Thoracic aorta (tissue), 2 donors: Measurements from ENCODE around the gene EML6. TPM values are rescaled to one million over a fixed set of nuclear protein-coding genes. Genes with fewer than 3 reads are reported as not detected.

Source experiments
- ATAC-seq: fragments of 150-250 bp; one replicate; pipeline ENCODE4 v1.8.0; 2017; ENCODE audit warnings: low read depth; ENCODE audit not compliant: insufficient number of reproducible peaks, low FRiP score
- DNase-seq: peaks from one replicate; pipeline ENCODE4 v3.0.0-alpha.2; 2020; ENCODE audit warnings: low spot score
- H3K27ac ChIP-seq, 2 donors: fragments of 200-600 bp; sonication (generic); 1 replicate in 1 of 2; 2 replicates in 1 of 2; pipeline ENCODE4 v1.5.1; 2016; ENCODE audit warnings: mild to moderate bottlenecking in 2 of 2, moderate library complexity in 2 of 2
- H3K27me3 ChIP-seq: fragments of 200-600 bp; sonication (generic); replicated peaks from 2 replicates; pipeline ENCODE4 v1.6.0; 2016; ENCODE audit warnings: mild to moderate bottlenecking; ENCODE audit not compliant: insufficient read depth
- H3K36me3 ChIP-seq: fragments of 200-600 bp; sonication (generic); one replicate; pipeline ENCODE4 v1.5.1; 2016
- H3K4me1 ChIP-seq, 2 donors: fragments of 200-600 bp; sonication (generic); 1 replicate in 1 of 2; 2 replicates in 1 of 2; pipeline versions ENCODE4 v1.5.1 to v1.6.0; 2016; ENCODE audit warnings: low read depth in 2 of 2, mild to moderate bottlenecking in 1 of 2; ENCODE audit not compliant: control insufficient read depth in 1 of 2
- H3K4me3 ChIP-seq: fragments of 200-600 bp; sonication (generic); 2 replicates; pipeline ENCODE4 v1.5.1; 2016; ENCODE audit warnings: mild to moderate bottlenecking
- H3K9me3 ChIP-seq: fragments of 200-600 bp; sonication (generic); 2 replicates; pipeline ENCODE4 v1.5.1; 2016
- CTCF ChIP-seq: fragments of 200-600 bp; sonication (generic); IDR thresholded peaks from one replicate; pipeline ENCODE4 v1.5.1; 2019; ENCODE audit warnings: antibody characterized with exemption
- total RNA-seq, 2 donors: library from RNA; depleted of rRNA; stranded (reverse); fragments of >200 nt; gene quantifications; one replicate each; pipeline versions ENCODE4 v1.1.0 to v1.2.3, GENCODE V29; 2016

EML6 gene
- total RNA-seq, 2 donors from 2014 or later, result 0.81 to 0.92 TPM

DNA sequence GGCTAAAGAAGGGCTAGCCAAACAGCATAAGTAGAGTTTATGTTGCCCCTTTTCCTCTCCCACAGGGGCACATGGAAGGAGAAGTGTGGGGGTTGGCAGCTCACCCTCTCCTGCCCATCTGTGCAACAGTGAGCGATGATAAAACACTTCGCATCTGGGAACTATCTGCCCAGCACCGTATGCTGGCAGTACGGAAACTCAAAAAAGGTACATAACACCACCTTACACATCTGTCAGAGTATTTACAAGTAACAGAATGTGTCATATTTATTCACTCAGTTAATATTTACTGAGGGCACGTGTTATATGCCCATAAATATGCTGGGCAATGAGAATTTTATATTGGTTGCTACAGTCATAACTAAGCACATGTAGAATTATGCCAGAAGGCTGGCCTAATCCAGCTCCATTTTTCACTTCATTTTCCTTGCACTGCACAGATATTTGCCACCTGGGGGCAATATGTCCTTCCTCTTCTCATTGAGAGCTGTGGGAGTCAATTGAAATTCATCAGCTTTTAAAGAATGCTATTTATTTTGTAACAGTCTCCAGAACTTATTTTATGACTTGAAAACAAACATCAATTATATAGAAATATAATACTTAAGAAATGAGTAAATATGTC, 176.2 kb downstream of the EML6 start:
- no peaks in the 10 kb centered on the region for H3K36me3 ChIP-seq
- TF ChIP-seq CTCF, result peak; percentile 41
- H3K27me3 ChIP-seq, result no peaks in the 10 kb centered on the region
- H3K27ac ChIP-seq, result no peak overlapping the region
- H3K4me1 ChIP-seq, result peaks cover 0 to 8% of the 10 kb centered on the region in 2 donors
- no peaks in the 10 kb centered on the region for H3K9me3 ChIP-seq
- no peak overlapping the region for H3K4me3 ChIP-seq
- no peak for ATAC-seq
- DNase-seq, result no peak

- TF ChIP-seq CTCF, result no peak
- H3K9me3 ChIP-seq, result no peaks in the 10 kb centered on the region
- no peak overlapping the region for H3K27ac ChIP-seq
- H3K4me1 ChIP-seq, result peaks cover 0 to 8% of the 10 kb centered on the region in 2 donors
- no peak overlapping the region for H3K4me3 ChIP-seq
- ATAC-seq (no peak), DNase-seq (no peak)
- no peaks in the 10 kb centered on the region for H3K27me3 ChIP-seq
- H3K36me3 ChIP-seq, result no peaks in the 10 kb centered on the region
Measured at GRCh38 chr2:54901224-54901986, 177.9 kb downstream of the EML6 start.

DNA sequence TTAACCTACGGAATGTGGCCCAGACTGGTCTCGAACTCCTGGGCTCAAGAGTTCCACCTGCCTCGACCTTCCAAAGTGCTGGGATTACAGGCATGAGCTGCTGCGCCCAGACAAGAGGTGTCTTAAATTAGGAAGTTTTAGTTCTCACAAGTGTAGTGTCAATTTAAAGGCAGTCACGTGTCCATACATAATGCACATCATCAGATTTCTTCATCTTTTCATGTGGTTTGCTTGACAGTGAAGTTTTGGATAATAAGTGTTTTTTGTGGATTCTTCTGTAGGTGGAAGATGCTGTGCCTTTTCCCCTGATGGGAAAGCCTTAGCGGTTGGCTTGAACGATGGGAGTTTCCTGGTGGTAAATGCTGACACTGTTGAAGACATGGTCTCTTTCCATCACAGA, 179.3 kb downstream of the EML6 start:
- Histone ChIP-seq H3K27me3 (no peaks in the 10 kb centered on the region), H3K36me3 (no peaks in the 10 kb centered on the region), H3K4me1 (peaks cover 0 to 8% of the 10 kb centered on the region in 2 donors), H3K27ac (no peak overlapping the region), H3K9me3 (no peaks in the 10 kb centered on the region), H3K4me3 (no peak overlapping the region)
- ATAC-seq, result no peak
- no peak for DNase-seq
- TF ChIP-seq CTCF, result no peak

DNA sequence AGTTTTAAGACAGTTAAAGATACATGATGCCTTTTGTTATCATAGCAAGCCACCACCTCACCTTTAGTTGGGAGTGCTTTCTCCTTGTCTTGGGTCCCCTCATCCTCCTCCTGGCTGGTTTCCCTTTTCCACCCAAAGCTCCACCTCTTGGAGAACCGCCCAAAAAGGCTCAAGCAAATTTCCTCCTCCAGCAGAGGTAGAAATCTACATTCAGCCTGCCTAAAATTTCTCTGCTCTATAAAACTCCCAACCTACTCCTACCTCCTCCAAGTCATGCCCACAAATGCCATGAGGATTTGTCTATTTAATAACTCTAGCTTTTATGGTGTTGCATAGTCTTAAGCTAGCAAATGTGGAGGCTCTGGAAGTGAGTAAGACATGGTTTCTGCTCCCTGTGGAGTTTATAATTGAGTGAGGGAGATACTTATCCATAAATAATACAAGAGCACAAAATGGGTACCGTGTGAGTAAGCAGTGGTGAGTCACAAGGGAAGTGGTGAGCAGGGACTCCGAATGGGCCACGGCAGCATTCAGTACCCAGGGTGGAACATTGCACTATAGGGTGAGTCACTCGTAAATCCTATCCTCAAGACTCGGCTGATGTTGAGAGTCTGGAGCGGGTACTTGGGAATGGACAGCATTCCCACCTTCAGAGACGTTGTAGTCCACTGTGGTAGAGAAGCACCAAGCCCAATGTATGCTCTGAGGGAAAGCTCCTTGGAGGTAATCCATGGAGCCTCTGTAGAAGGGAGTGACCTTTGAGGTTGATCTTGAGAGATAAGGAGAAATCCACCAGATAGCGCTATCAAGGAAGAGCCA, 180.5 kb downstream of the EML6 start:
- H3K4me1 ChIP-seq, result peaks cover 0 to 8% of the 10 kb centered on the region in 2 donors
- TF ChIP-seq CTCF, result no peak
- H3K27ac ChIP-seq, result no peak overlapping the region
- DNase-seq, result peak; percentile 47
- no peak overlapping the region for H3K4me3 ChIP-seq
- H3K36me3 ChIP-seq, result no peaks in the 10 kb centered on the region
- no peaks in the 10 kb centered on the region for H3K27me3 ChIP-seq
- no peaks in the 10 kb centered on the region for H3K9me3 ChIP-seq
- peak; percentile 57 for ATAC-seq

- Histone ChIP-seq H3K4me1 (peaks cover 0 to 8% of the 10 kb centered on the region in 2 donors), H3K27me3 (no peaks in the 10 kb centered on the region), H3K9me3 (no peaks in the 10 kb centered on the region), H3K27ac (no peak overlapping the region), H3K36me3 (no peaks in the 10 kb centered on the region), H3K4me3 (no peak overlapping the region)
- no peak for DNase-seq
- no peak for ATAC-seq
- no peak for TF ChIP-seq CTCF
Measured at GRCh38 chr2:54904836-54905235, 181.4 kb downstream of the EML6 start.
